GM18868 (cell line): ENCODE measurements around the gene NDE1.
A peak's percentile ranks its signal among the peaks of the same experiment; 100 is the strongest.
"Not testable (repeated sequence)": the region's sequence is repeated elsewhere in the genome, so short reads cannot be mapped to it uniquely, and the experiment has no call there.

Experiments
- ATAC-seq: cut with Tn5 transposase; IDR thresholded peaks from one replicate; pipeline ENCODE4 v1.9.1; 2021; ENCODE audit warnings: mild to moderate bottlenecking, moderate library complexity; ENCODE audit not compliant: unreplicated experiment

The NDE1 gene, protein sequence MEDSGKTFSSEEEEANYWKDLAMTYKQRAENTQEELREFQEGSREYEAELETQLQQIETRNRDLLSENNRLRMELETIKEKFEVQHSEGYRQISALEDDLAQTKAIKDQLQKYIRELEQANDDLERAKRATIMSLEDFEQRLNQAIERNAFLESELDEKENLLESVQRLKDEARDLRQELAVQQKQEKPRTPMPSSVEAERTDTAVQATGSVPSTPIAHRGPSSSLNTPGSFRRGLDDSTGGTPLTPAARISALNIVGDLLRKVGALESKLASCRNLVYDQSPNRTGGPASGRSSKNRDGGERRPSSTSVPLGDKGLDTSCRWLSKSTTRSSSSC

DNA sequence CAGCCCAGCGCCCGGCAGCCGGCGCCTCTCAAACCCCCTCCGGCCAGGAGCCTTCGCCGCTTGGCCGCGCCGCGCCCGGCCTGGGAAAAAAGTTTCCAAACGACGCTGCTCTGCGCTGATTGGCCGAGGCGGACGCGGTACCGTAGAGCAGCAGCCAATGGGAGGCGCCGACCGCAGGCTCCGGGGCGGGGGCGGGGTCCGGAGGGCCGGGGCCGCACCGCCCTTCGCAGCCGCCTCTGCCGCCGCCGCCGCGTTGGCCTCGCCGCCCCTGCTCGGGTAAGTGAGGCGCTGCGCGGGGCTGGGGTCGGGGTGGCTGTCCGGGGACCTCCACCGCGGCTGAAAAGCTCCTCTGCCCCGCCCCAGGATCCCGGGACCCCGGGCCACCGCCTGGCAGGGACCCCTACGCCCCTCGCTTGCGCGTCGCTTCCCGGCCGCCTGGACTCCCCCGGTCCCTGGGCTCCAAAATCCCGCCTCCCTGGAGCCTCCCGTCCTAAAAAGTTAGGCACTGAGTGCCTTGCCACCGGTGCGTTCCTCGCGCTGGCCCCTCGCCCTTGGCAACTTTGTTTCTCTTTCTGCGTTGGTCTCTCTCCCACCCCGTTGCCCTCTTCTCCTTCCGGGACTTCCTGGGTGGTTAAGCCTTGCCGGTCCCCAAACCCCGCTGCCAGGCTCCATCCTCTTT lies at the start of gene NDE1:
Gene NDE1, plus strand, starts transcription at position 227 of the 679 bp plus-strand sequence. CDS start 14,534 bp downstream, outside the sequence.
- ATAC-seq, result peak; percentile 75

DNA sequence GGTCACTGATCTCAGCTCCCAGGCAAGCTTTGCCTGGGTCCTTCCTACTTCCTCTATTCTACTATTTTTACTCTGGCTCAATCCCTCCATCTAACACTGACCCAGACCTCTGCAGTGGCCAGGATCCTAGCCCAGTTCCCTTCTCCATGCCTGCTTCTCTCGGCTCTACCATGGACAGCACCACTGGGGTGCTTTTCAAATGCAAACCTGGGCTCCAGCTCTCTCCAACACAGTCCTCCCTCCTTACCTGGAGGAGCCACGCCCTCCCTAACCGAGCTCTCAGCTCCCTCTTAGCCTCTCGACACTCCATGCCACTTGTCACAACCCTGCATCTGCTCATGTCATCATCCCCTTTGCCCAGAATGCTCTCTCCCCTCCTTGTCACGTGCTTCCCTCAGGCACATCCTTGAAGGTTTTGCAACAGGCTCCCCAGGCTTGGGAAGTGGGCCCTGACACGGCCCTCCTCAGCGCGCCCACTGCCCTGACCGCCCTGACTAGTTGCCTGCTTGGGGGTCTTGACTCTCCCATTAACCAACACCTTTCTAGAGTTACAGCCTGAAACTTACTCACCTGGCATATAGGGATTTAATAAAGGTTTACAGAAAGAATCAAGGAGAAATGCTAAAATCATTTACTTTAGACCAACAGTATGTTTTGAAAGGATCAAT lies 48.7 kb upstream of the NDE1 start:
- no peak for ATAC-seq

DNA sequence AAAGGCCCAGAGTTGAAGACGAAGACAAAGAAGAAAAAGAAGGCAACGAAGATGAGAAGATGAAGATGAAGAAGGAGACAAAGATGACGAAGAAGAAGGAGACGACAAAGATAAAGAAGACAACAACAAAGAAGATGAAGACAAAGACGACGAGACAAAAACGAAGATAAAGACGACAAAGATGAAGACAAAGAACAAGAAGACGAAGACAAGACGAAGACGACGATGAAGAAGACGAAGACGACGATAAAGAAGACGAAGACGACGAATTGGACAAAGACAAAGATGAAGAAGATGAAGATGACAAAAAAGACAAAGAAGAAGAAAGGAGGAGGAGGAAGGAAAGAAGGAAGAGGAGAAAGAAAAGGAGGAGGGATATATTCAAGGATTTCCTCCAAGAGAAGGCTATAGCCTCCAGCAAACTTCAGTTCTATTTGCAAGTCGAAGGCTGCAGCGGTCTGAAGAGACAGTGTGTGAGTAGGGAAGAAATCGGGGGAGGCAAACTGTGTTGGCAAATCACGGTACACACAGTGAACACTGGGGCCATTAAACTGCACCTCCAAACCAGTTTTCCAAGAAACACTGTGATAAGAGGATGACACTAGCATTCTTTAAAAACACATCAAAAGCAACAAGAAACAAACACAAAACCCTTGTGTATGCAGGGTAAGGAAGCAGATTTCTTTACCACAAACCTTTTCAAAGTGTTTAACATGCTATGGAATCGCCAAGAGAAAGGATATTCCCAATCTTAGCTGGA lies 47.6 kb upstream of the NDE1 start:
- ATAC-seq, result no peak

DNA sequence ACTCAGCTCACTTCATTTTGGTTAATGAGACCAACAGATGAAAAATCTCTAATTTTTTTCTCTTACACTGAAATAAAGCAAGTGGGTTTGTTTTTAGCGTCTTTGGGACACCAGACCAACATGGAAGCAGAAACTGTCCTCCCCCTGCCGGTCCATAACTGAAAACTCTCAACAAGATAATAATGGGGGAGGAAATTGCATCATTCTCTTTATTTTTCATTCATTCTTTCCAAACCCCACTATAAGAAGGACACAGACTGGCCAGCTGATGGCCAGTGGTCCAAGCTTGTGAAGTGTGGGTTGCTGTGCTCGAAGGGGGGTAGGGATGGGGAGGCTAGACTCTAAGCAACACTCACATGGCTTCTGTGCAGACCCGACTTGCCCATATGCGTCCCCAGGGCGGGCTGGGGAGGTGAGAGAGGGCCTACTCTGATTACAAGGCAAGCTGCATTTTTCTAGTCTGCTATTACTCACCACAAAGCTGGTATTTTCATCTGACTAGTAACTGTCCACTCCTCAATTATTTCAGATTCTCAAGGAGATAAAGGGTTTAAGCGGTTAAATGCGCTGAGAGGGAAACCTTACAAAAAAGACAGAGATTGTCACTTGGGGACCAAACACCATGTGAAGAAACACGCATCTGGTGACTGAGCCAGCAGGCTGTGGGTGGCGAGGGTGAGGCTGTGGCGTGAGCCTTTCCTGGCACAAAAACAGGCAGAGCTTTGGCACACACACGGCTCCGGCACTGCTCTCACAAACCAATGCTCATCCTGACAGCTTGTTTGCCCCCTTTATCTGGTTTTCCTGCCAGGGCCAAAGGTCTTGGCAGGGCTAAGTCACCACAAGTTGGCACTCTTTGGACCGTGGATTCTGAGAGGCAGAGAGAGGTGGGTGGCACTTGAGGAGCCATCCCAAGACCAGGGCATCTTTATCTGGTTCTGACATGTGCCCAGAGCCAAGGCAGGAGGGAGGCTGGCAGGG lies 45.3 kb upstream of the NDE1 start:
- no peak for ATAC-seq

DNA sequence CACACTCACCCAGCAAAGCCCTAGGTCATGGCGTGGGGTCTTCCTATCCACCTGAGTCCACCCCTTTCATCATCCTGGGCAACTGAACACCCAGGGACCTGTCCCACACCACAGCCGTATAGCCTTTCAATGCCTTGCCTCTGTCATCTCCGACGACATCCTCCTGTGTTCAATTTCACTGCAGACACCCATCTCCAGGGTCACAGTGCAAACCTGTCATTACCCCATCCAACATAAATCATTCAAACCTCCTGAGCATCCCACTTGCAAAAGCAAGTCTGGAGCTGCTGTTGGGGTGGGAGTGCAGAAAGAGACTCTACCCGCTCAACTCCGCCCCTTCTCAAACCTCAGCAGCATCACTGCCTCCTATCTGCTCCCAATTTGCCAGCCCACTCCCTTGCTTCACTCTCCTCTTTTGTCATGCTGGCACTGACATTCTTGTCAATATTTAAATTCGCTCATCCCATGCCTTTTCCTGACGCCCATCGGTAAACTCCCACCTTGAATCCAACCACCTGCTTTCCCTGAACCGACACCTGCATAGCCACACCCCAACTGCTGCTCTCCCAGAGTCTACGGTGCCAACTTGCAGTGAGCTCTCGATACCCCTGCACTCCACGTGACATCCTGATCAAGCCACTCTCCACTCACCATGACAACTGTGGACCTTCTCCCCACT lies 44.1 kb upstream of the NDE1 start:
- no peak for ATAC-seq

DNA sequence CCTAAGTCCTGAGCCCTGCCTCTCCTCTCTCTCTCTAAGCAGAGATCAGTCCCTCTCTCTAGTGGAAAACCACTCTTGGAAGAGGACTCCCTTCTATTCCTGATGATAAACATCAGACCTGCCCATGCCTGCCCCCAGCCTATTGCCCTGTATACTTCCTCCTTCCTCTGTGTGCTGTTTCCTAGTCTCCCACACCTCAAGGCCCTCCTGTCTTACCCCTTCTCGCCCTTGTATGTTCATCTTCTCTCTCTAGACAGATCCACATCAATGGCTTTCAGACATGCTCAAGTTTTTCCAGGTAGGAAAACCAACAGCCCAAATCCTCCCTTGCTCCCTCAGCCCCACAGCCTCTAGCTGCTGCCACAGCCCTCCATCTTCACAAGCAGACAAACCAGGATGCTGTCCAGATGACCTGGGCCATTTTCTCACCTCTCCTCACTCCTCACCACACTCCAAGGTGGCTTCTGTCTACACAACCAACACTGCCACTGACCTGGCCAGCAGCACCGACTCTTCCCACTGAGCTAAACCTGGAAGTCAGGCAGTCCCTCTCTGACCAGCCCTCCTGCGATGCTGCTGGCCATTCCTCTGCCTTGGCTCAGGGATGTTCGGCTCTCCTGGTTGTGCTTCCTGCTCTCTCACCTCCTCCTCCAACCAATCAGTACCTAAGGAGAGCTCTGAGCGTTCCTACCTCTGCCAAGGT lies 43.4 kb upstream of the NDE1 start:
- ATAC-seq, result no peak

DNA sequence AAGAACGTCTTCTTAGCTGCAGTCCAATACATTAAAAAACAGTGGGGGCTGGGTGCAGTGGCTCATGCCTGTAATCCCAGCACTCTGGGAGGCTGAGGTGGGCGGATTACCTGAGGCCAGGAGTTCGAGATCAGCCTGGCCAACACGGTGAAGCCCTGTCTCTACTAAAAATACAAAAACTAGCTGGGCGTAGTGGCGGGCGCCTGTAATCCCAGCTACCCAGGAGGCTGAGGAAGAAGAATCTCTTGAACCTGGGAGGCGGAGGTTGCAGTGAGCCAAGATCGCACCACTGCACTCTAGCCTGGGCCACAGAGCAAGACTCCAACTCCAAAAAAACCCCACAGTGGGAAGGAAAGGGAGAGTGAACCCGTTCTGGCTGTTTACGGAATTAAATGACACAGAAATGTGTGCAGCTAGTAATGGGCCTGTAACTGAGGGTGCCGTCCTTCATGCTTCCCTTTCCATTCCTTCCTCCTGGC lies 42.8 kb upstream of the NDE1 start:
- not testable (repeated sequence) for ATAC-seq

DNA sequence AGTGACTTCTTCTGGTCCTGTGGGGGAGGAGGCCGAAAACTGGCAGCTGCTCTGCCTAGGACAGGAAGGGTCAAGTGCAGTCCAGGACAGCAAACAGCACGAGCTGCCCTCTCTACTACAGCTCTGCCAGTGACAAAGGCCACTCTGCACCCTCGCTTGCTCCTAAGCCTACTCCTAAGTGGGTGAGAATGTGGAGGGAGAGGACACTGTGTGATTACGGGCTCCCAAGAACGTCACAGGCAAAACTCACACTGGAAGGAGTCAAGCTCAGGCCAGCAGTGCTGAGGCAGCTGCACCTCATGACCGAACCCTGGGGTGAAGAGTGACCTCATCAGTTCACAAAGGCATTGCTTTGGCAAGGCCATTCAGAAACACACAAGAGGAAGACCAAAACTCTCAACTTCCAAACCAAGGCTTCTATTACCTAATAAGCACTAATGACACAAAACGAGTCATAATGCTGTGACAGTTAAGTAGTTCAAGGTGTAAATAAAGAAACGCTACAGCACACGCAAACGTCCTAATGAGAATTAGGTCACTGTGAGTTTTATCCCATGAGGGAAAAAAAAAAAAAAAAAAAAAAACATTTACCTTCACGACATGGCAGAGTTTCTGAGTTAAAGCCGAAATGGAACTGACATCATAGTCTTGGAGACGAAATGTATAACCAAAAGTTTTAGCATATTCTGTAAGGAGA lies 42.2 kb upstream of the NDE1 start:
- ATAC-seq, result no peak

DNA sequence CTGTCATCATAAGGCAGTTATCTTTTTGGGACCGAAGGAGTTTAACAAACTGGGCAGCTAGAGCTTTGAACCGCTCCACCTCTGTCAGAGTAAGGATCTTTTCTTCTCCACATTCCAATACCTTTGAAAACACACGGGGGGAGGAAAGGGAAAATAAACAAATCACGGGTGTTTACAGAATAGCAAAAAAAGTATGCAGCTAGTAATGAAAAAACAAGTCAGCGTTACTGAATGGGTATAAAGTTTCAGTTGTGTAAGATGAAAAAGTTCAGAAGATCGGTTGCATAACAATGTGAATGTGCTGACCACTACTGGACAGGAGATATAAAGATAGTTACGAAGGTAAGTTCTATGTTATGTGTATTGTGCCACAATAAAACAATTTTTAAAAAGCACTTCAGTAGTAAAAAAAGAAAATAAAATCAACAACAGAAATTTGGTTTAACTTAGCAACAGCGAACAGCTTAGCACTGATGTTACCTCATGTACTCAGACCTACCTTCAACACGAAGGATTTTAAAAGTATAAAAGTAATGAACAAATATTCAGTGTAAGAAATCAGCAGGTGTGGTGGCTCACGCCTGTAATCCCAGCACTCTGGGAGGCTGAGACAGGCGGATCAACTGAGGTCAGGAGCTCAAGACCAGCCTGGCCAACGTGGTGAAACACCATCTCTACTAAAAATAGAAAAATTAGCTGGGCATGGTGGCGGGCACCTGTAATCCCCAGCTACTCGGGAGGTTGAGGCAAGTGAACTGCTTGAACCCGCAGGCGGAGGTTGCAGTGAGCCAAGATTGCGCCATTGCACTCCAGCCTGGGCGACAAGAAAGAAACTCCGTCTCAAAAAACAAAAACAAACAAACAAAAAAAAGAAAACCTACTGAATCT lies 41.4 kb upstream of the NDE1 start:
- ATAC-seq, result no peak

DNA sequence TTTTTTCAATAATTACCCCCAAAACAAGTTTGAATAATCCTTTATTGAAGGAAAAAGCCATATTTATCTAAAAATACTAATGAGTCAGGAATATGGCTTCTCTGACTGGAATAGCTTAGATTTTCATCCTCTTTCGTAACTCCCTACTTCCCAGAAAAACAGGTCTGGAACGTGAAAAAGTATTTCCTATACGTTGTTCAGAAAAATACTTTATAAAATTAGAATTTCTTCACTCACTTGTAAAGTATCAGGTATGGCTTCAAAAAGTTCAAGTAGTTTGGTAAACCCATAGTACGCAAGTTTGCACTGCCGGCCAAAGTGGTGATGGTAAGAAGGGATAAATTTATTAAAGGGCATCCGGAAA lies 40.8 kb upstream of the NDE1 start:
- no peak for ATAC-seq

DNA sequence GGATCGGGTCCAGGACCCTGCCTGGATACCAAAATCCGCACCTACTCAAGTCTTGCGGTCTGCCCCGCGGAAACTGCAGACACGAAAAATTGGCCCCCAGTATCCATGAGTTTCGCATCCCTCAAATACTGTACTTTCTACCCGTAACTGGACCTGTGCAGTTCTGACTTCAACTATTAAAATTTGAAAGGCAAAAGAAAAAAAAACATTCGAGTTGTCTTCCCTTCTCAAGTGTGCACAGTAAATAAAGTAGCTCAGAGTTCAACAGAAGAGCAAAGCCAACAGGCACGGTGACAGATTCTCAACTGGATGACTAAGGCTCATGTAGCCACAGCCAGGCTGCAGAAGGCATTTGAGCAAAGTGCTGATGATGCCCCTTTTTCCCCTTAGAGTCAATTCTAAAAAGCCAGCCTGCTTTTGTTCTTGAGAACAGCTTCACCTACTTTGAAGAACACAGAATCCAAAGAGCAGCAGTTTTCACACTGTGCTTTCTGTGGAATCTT lies 39.6 kb upstream of the NDE1 start:
- no peak for ATAC-seq

DNA sequence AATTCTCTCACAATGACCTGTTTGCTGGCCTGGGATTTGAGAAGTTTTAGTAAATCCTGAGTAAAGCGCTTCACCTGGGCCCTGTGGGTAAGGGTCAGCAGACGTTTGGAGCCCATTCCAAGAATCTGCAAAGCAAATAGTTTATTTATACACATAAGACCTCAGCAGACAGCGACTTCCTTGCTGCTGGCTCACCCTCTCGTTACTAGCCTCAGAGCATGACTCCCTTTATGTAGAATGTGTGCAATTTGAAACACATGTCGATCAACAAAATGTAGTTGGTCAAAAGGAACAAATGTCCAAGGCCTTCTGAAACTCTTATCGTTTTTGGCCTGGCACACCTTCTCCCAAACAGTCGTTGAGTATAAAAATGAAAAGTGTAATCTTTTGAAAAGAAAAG lies 38.4 kb upstream of the NDE1 start:
- no peak for ATAC-seq

DNA sequence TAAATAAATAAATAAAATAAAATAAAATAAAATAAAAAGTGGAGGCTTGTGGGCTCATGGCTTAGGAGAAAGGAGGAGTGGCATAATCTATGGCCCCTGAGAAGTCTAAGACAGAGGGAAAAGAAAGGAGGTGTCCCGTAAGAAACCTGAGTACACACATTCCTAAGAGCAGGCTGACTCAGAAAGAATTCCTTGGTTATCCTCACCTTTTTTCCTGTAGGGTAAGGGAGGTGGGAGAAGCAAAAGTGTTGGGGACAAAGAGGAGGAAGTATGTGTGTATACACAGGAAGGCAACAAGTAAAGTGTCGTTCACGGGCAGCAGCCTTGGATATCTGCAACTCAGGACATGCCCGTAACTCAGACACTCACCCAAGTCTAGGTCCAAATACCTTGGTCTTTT lies 36.4 kb upstream of the NDE1 start:
- no peak for ATAC-seq

DNA sequence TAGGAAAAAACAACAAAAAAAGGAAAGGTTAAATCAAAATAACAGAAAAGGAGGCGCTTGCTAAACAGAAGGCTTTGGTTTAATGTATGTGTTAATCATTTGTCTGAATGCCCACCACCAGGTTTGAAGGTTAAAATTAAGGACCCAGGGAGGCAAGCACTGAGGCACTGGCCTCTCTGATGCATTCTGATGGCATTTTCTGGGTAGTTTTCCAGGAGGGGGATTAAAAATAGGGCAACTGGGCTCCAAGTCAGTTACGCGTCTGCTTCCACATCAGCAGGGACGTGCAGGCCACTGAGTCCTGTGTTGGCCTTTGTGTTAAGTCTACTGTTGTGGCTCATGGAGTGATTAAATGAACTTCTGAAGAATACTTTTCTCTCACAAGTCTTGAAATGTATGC lies 34.0 kb upstream of the NDE1 start:
- ATAC-seq, result no peak

DNA sequence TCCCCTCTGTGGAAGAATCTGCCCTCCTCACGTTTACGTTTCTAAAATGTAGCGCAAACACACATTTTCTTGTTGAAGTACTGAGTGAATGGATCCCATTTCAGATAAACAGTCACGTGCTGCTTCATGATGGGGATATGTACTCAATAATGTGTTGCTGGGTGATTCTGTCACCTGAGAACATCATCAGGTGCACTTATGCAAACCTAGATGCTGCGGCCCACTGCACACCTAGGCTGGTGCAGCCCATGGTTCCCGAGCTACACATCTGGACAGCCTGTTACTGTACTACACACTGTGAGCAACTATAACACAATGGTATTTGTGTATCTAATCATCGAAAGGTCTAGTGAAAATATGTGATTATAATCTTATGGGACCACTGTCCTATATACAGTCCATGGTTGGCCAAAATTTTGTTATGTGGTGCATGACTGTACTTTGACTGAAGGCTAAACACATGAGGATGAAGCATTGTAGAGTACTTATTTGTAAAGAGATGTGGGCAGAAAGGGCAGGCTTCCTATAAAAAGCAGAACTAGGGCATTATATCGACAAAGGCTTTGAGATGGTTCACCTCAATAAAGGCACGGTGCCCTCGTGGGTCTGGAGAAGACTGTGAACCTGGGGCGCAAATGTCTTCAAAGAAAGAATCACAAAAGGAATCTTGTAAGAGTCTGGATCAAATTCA lies 33.4 kb upstream of the NDE1 start:
- ATAC-seq, result no peak

DNA sequence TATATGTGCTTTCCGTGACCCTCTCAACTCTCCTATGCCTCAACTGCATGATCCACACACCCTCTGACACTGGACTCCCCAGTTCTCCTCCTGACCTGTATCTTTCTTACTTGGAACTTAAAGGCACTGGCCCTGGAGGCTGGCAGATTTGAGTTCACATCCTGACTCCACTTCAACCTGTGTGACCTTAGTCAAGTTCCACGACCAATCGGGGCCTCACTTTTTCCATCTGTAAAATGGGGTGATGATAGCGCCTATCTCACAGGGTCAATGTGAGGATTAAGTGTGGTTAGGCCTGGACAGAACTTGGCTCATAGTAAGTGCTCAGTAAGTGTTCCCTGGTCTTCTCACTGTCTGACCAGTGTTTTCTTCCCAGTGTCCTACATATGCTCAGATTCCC lies 32.1 kb upstream of the NDE1 start:
- no peak for ATAC-seq

DNA sequence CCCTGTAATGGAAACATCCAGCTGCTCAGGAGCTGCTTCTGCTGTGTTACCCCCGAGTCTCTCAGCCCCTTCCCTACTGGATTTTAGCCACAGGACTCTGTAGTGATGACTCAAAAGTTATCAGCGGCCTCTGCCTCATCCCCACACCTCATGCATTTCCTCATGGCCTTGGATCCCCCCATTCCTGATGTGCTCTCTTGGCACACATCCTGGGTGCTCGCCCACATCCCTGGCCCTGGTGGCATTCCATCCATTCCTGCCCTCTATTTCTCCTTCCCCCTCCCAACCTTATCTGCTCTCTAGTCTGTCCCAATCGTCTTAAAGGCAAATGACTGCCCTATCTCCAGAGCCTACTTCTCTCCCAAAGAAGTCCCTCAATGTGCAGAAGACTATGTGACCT lies 31.7 kb upstream of the NDE1 start:
- no peak for ATAC-seq
